ENCODE results near the gene WIPF2.
A peak's percentile ranks its signal among the peaks of the same experiment; 100 is the strongest.

Gene WIPF2

DNA sequence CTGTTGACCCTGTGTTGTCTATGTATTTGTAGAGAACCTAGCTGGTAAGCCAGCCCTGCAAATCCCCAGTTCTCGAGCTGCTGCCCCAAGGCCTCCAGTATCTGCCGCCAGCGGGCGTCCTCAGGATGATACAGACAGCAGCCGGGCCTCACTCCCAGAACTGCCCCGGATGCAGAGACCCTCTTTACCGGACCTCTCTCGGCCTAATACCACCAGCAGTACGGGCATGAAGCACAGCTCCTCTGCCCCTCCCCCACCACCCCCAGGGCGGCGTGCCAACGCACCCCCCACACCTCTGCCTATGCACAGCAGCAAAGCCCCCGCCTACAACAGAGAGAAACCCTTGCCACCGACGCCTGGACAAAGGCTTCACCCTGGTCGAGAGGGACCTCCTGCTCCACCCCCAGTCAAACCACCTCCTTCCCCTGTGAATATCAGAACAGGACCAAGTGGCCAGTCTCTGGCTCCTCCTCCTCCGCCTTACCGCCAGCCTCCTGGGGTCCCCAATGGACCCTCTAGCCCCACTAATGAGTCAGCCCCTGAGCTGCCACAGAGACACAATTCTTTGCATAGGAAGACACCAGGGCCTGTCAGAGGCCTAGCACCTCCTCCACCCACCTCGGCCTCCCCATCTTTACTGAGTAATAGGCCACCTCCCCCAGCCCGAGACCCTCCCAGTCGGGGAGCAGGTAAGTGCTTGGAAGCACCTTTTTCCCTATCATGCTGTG lies 45.5 kb downstream of the WIPF2 start:
- H3K4me1 ChIP-seq (ENCODE audit: control insufficient read depth, low read depth, low read length): no peaks in the 10 kb centered on the region
- no peaks in the 10 kb centered on the region for H3K9me3 ChIP-seq (ENCODE audit: control insufficient read depth, low read depth, low read length)
- peaks cover 34% of the 10 kb centered on the region for H3K36me3 ChIP-seq (ENCODE audit: control insufficient read depth, low read depth, low read length)
- H3K27ac ChIP-seq (ENCODE audit: low read length): no peak overlapping the region
- no peaks in the 10 kb centered on the region for H3K27me3 ChIP-seq (ENCODE audit: control insufficient read depth, insufficient read depth, low read length)
- H3K4me3 ChIP-seq (ENCODE audit: low read length): no peak overlapping the region
- H3K9ac ChIP-seq (ENCODE audit: low read length): no peak overlapping the region

DNA sequence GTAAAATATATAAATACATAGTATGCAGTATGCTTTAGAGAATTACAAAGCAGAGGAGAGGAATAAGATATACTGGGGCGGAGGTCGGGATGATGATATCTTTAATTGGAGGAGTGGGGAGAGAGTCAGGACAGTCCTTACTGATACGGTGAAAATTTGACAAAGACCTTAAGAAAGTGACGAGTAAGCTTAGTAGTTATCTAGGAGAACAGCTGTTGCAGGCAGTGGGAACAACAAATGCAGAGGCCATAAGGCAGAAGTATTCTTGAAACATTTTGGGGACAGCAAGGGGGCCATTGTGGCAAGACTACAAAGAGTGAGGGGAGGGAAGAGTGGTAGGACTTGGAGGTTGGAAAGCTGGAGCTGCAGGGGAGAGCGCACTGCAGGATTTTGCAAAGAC lies 46.2 kb downstream of the WIPF2 start:
- no peaks in the 10 kb centered on the region for H3K4me1 ChIP-seq (ENCODE audit: control insufficient read depth, low read depth, low read length)
- no peaks in the 10 kb centered on the region for H3K9me3 ChIP-seq (ENCODE audit: control insufficient read depth, low read depth, low read length)
- no peak overlapping the region for H3K4me3 ChIP-seq (ENCODE audit: low read length)
- H3K36me3 ChIP-seq (ENCODE audit: control insufficient read depth, low read depth, low read length): peaks cover 34% of the 10 kb centered on the region
- H3K9ac ChIP-seq (ENCODE audit: low read length): no peak overlapping the region
- no peak overlapping the region for H3K27ac ChIP-seq (ENCODE audit: low read length)
- H3K27me3 ChIP-seq (ENCODE audit: control insufficient read depth, insufficient read depth, low read length): no peaks in the 10 kb centered on the region

DNA sequence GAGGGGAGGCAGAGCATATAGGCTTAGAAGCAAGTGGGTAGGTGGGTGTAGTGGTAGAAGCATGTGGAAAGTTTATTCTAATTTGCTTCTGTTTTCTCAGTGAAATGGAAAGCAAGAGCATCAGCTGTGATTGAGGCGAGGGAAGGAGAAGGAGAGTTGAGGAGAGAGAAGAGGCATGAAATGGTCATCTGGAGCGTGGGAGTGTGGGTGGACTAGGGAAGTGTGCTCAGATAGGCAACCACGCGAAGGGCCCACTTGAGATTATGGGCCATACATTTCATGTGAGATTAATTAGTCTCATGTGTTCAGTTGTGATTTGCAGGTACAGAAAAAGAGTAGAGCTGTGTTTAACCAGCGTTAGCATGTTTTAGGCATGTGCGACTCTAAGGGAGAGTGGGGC lies 47.8 kb downstream of the WIPF2 start:
- Histone ChIP-seq H3K4me3 (ENCODE audit: low read length) (no peak overlapping the region), H3K36me3 (ENCODE audit: control insufficient read depth, low read depth, low read length) (peaks cover 29% of the 10 kb centered on the region), H3K27me3 (ENCODE audit: control insufficient read depth, insufficient read depth, low read length) (no peaks in the 10 kb centered on the region), H3K27ac (ENCODE audit: low read length) (no peak overlapping the region), H3K9ac (ENCODE audit: low read length) (no peak overlapping the region), H3K9me3 (ENCODE audit: control insufficient read depth, low read depth, low read length) (no peaks in the 10 kb centered on the region), H3K4me1 (ENCODE audit: control insufficient read depth, low read depth, low read length) (no peaks in the 10 kb centered on the region)

DNA sequence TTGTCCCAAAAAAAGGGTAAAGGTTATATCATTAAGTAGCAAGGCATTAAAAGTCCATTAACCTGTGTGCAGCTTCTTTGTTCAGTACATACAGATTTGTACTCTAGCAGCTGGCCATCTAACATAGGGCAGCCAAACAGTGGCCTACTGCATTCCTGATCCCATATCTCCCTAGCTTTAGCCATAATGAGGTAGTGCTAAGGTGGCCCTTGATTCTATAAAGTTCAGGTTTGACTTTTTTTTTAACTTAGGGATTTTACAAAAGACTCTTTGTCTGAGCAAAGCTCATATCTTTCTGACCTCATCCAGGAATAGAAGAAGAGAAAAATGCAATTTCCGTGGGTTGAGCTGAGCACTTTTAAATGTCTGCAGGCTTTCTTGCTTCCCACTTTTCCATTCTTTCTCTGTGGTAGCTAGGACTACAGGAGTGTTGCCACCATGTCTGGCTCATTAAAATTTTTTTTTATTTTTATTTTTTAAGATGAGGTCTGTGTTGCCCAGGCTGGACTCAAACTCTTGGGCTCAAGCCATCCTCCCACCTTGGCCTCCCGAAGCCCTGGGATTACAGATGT lies 49.1 kb downstream of the WIPF2 start:
- no peaks in the 10 kb centered on the region for H3K9me3 ChIP-seq (ENCODE audit: control insufficient read depth, low read depth, low read length)
- H3K4me3 ChIP-seq (ENCODE audit: low read length): no peak overlapping the region
- H3K36me3 ChIP-seq (ENCODE audit: control insufficient read depth, low read depth, low read length): peaks cover 20% of the 10 kb centered on the region
- H3K27ac ChIP-seq (ENCODE audit: low read length): no peak overlapping the region
- no peaks in the 10 kb centered on the region for H3K27me3 ChIP-seq (ENCODE audit: control insufficient read depth, insufficient read depth, low read length)
- no peaks in the 10 kb centered on the region for H3K4me1 ChIP-seq (ENCODE audit: control insufficient read depth, low read depth, low read length)
- H3K9ac ChIP-seq (ENCODE audit: low read length): no peak overlapping the region

DNA sequence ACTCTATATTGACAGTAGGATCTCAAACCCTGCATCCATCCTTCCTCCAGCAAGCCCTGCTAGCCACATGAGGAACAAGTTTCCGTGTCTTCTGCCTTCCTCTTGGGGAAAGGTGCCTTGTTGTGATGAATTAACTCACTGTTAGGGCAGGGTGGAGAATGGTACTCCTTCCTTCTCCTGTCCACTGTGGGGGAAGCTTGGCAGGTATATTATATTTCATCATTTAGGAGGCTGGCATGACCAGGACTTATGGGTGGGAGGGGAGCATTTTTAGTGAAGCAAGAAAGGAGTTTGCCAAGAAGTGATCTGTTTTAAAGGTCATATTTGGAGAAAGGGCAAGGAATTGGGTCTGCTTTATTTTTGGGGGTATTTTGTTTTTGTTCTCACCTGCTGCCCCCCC lies 59.3 kb downstream of the WIPF2 start:
- Histone ChIP-seq H3K36me3 (ENCODE audit: control insufficient read depth, low read depth, low read length) (peaks cover 49% of the 10 kb centered on the region), H3K4me3 (ENCODE audit: low read length) (no peak overlapping the region), H3K27ac (ENCODE audit: low read length) (no peak overlapping the region), H3K9me3 (ENCODE audit: control insufficient read depth, low read depth, low read length) (no peaks in the 10 kb centered on the region), H3K9ac (ENCODE audit: low read length) (no peak overlapping the region), H3K27me3 (ENCODE audit: control insufficient read depth, insufficient read depth, low read length) (no peaks in the 10 kb centered on the region), H3K4me1 (ENCODE audit: control insufficient read depth, low read depth, low read length) (peaks cover 14% of the 10 kb centered on the region)

DNA sequence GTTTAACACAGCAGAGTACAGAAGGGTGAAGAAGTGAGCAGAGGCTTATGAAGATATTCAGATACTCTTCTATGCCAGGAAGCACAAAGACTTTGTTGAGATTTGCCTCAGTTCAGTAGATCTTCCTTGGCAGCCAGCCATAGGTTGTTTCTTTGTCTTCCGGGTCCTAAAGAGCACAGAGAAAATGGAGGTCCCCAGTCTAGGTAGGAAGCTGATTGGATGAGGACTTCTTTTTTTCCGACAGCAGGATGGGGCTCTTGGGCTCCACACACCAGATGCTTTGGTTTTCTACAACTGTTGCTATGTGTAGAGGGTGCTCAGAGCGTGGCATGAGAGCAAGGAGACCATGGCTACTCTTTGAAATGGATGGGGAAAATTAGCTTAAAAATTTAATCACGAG lies 60.3 kb downstream of the WIPF2 start:
- Histone ChIP-seq H3K9me3 (ENCODE audit: control insufficient read depth, low read depth, low read length) (no peaks in the 10 kb centered on the region), H3K4me3 (ENCODE audit: low read length) (no peak overlapping the region), H3K36me3 (ENCODE audit: control insufficient read depth, low read depth, low read length) (peaks cover 43% of the 10 kb centered on the region), H3K27ac (ENCODE audit: low read length) (no peak overlapping the region), H3K4me1 (ENCODE audit: control insufficient read depth, low read depth, low read length) (peaks cover 14% of the 10 kb centered on the region), H3K9ac (ENCODE audit: low read length) (no peak overlapping the region), H3K27me3 (ENCODE audit: control insufficient read depth, insufficient read depth, low read length) (no peaks in the 10 kb centered on the region)

DNA sequence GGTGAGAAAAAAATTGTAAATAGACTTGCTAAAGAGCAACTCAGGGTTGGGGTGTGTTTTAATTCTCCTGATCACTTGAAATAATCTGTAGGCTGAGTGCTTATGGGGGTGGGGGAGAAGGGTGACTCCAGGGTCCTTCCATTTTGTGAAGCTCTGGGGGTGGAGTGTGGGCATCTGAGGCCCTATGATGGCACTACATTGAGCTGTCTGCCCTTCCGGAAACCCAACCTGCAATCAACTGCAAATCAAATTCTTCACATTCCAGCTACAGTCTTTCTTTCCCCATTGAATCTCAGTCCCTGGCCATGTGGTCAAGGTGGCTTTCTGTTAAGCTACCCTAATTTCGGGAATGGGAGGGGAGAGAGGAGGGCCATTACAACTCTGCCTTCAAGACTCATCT lies 62.6 kb downstream of the WIPF2 start:
- Histone ChIP-seq H3K36me3 (ENCODE audit: control insufficient read depth, low read depth, low read length) (peaks cover 32% of the 10 kb centered on the region), H3K27me3 (ENCODE audit: control insufficient read depth, insufficient read depth, low read length) (no peaks in the 10 kb centered on the region), H3K4me3 (ENCODE audit: low read length) (no peak overlapping the region), H3K27ac (ENCODE audit: low read length) (peak overlapping the region; percentile 61), H3K4me1 (ENCODE audit: control insufficient read depth, low read depth, low read length) (peaks cover 14% of the 10 kb centered on the region), H3K9ac (ENCODE audit: low read length) (peak overlapping the region; percentile 11), H3K9me3 (ENCODE audit: control insufficient read depth, low read depth, low read length) (no peaks in the 10 kb centered on the region)

DNA sequence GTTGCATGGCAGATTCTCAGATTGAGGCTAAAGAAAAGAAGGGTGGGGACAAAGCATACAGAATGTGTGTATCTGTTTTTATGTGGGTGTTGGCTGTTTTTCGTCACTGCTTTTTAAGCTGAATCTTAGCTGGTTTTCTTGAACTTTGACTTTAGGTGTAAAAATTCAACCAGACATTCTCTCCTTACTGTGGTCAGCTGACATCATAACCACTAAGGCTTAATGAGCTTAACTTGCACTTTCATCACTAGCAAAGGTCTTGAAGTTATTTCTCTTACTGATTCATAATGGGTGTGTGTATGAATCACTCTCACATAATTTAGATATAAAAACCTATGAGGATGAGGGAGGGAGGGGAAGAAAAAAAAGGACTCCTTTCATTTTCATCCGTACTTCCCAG lies 64.6 kb downstream of the WIPF2 start:
- no peak overlapping the region for H3K27ac ChIP-seq (ENCODE audit: low read length)
- H3K27me3 ChIP-seq (ENCODE audit: control insufficient read depth, insufficient read depth, low read length): no peaks in the 10 kb centered on the region
- H3K36me3 ChIP-seq (ENCODE audit: control insufficient read depth, low read depth, low read length): peaks cover 17% of the 10 kb centered on the region
- peaks cover 18% of the 10 kb centered on the region for H3K4me1 ChIP-seq (ENCODE audit: control insufficient read depth, low read depth, low read length)
- H3K9me3 ChIP-seq (ENCODE audit: control insufficient read depth, low read depth, low read length): no peaks in the 10 kb centered on the region
- H3K4me3 ChIP-seq (ENCODE audit: low read length): no peak overlapping the region
- H3K9ac ChIP-seq (ENCODE audit: low read length): no peak overlapping the region

DNA sequence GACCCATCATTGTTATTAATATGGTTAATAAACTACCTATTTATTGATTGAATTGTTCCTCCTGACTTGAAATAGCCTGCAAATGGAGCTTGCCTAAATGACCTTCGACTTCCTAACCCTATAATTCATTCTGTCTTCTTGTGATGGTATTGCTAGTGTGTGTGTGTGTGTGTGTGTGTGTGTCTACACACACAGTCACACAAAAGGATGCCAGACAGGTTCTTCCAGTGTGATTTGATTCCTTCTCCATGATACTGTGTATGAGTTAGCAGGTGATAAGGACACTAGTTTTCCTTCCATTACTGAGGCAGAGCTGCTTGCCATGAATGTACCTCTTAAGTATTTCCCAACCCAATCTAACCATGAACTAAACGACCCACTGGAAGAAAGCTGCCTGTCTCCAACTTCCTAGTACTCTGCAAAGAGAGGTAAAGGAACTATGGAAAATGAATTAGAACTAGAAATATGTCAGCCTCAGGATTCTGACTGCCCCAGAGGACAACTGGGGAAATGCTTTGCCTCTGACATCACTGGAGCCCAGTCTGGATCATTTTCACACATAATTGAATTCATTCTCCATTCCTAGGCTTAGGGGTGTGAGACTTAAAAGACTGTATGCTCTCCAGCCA lies 65.1 kb downstream of the WIPF2 start:
- no peaks in the 10 kb centered on the region for H3K9me3 ChIP-seq (ENCODE audit: control insufficient read depth, low read depth, low read length)
- H3K27me3 ChIP-seq (ENCODE audit: control insufficient read depth, insufficient read depth, low read length): no peaks in the 10 kb centered on the region
- H3K9ac ChIP-seq (ENCODE audit: low read length): no peak overlapping the region
- H3K4me1 ChIP-seq (ENCODE audit: control insufficient read depth, low read depth, low read length): peaks cover 18% of the 10 kb centered on the region
- H3K27ac ChIP-seq (ENCODE audit: low read length): no peak overlapping the region
- H3K4me3 ChIP-seq (ENCODE audit: low read length): no peak overlapping the region
- H3K36me3 ChIP-seq (ENCODE audit: control insufficient read depth, low read depth, low read length): peaks cover 13% of the 10 kb centered on the region

DNA sequence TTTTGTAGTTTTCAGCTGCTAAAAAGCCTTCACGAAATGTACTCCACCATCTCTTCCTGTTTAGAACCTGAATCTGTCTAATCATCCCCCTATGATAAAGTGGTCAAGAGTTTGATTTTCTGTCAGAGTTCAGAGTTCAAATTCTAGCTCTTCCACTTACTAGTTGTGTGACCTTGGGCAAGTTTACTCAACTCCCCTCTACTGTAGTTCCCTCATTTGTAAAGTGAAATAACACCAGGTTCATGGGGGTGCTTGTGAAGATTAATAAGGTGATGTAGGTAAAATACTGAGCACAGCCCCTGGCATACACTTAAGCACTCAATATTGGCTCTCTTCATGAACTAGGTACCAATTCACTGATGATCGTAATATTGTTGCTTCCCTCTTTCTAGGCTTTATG lies 67.4 kb downstream of the WIPF2 start:
- Histone ChIP-seq H3K4me3 (ENCODE audit: low read length) (no peak overlapping the region), H3K4me1 (ENCODE audit: control insufficient read depth, low read depth, low read length) (peaks cover 12% of the 10 kb centered on the region), H3K9ac (ENCODE audit: low read length) (no peak overlapping the region), H3K9me3 (ENCODE audit: control insufficient read depth, low read depth, low read length) (no peaks in the 10 kb centered on the region), H3K27ac (ENCODE audit: low read length) (no peak overlapping the region), H3K36me3 (ENCODE audit: control insufficient read depth, low read depth, low read length) (peaks cover 17% of the 10 kb centered on the region), H3K27me3 (ENCODE audit: control insufficient read depth, insufficient read depth, low read length) (no peaks in the 10 kb centered on the region)

DNA sequence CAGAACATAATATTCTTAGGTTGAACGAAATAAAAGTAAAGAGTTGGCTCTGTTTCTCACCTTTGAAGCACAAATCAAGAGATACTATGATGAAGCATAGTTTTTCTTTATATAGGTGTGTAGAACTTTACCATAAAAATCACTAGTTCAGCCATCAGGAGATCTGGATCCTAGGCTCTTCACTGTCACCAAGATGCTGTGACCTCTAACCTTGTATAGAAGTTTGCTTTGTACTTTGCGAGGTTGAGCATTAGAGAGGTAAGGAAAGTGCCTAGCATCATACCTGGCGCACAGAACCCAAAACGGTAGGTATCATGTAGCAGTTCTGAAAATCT lies 68.0 kb downstream of the WIPF2 start:
- H3K27me3 ChIP-seq (ENCODE audit: control insufficient read depth, insufficient read depth, low read length): no peaks in the 10 kb centered on the region
- no peaks in the 10 kb centered on the region for H3K9me3 ChIP-seq (ENCODE audit: control insufficient read depth, low read depth, low read length)
- H3K9ac ChIP-seq (ENCODE audit: low read length): no peak overlapping the region
- peak overlapping the region; percentile 44 for H3K4me3 ChIP-seq (ENCODE audit: low read length)
- peaks cover 24% of the 10 kb centered on the region for H3K36me3 ChIP-seq (ENCODE audit: control insufficient read depth, low read depth, low read length)
- no peak overlapping the region for H3K27ac ChIP-seq (ENCODE audit: low read length)
- peaks cover 6% of the 10 kb centered on the region for H3K4me1 ChIP-seq (ENCODE audit: control insufficient read depth, low read depth, low read length)

Data from iPS-18a (cell line).